ENCODE data around the gene KRT2.

DNA sequence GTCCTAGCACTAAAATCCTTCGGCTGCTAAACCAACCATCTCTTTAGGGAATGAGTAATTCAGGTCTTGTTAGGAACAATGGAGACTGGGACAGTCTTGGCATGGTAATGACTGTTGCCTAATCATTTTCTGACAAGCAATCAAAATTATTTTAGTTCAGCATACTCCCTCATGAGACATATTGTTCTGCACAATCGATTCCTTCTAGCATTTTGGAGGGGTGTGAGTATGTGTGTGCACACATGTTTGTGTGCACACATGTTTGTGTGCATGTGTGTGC, 30.3 kb upstream of the KRT2 start:
- TF ChIP-seq EZH2 (IDR thresholded peaks at IDR 0.05; ENCODE audit: borderline replicate concordance, insufficient read depth, low read depth, low read length, poor library complexity, severe bottlenecking), result no peak
- no peak for TF ChIP-seq CTCF (IDR thresholded peaks at IDR 0.05)

Measured in B cell (primary cell).